ENCODE measurements around the gene RBSN.
A peak's percentile ranks its signal among the peaks of the same experiment; 100 is the strongest.

Gene RBSN

GRCh38 chr3:15086699-15087098, 12.2 kb downstream of the RBSN start:
- Mint-ChIP-seq H3K36me3 (ENCODE audit: low read depth) (peaks cover 61% of the 10 kb centered on the region), H3K27ac (no peak overlapping the region), H3K9me3 (no peaks in the 10 kb centered on the region), H3K4me1 (ENCODE audit: low read depth) (no peaks in the 10 kb centered on the region), H3K27me3 (ENCODE audit: low read depth) (no peaks in the 10 kb centered on the region), H3K4me3 (no peak overlapping the region)
- DNase-seq (ENCODE audit: low spot score): no peak

GRCh38 chr3:15086263-15086662, 12.7 kb downstream of the RBSN start:
- Mint-ChIP-seq H3K27ac (no peak overlapping the region), H3K36me3 (ENCODE audit: low read depth) (peaks cover 62% of the 10 kb centered on the region), H3K4me1 (ENCODE audit: low read depth) (no peaks in the 10 kb centered on the region), H3K4me3 (no peak overlapping the region), H3K9me3 (no peaks in the 10 kb centered on the region), H3K27me3 (ENCODE audit: low read depth) (no peaks in the 10 kb centered on the region)
- no peak for DNase-seq (ENCODE audit: low spot score)

- Mint-ChIP-seq H3K27ac (no peak overlapping the region), H3K36me3 (ENCODE audit: low read depth) (peaks cover 67% of the 10 kb centered on the region)
Measured at GRCh38 chr3:15083252-15083651, 15.7 kb downstream of the RBSN start.

DNA sequence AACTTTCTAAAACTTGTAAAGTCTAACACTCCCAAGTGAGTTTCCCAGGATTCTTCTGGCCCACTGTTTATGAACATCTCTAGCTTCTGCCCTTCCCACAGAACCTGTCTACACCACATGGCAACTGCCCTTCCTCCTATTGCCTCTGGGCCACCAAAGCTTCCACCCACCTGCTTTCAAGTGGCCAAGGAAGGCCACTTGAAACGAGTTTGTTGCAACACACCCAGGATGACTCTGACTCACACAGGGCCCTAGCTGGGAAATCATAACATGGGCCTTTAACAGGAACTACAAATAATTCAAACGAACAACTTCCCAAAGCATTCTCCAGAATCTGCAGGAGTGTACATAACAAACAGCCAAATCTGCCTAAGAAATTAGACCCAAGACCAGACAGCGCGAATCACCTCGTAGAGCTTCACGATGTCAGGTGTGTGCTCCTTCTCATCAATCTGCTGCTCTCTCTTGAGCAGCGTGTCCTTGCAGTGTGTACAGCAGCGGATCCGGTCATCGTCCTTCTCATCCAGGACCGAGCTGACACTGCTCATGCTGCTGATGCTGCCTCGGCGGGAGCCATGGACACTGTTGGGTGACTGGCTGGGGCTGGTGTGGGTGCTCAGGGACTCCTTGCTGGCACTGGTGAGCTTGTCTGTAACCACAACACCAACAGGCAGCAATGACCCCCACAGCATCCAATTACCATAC, 16.8 kb downstream of the RBSN start:
- H3K27ac Mint-ChIP-seq: no peak overlapping the region
- H3K9me3 Mint-ChIP-seq: no peaks in the 10 kb centered on the region
- DNase-seq (ENCODE audit: low spot score): no peak
- H3K4me1 Mint-ChIP-seq (ENCODE audit: low read depth): peaks cover 3% of the 10 kb centered on the region
- no peaks in the 10 kb centered on the region for H3K27me3 Mint-ChIP-seq (ENCODE audit: low read depth)
- no peak overlapping the region for H3K4me3 Mint-ChIP-seq
- H3K36me3 Mint-ChIP-seq (ENCODE audit: low read depth): peaks cover 72% of the 10 kb centered on the region

More at GRCh38 chr3:15083252-15083651, 15.7 kb downstream of the RBSN start:
- Mint-ChIP-seq H3K9me3 (no peaks in the 10 kb centered on the region), H3K4me3 (no peak overlapping the region), H3K4me1 (ENCODE audit: low read depth) (peaks cover 3% of the 10 kb centered on the region), H3K27me3 (ENCODE audit: low read depth) (no peaks in the 10 kb centered on the region)
- no peak for DNase-seq (ENCODE audit: low spot score)

- Mint-ChIP-seq H3K27ac (no peak overlapping the region), H3K4me3 (no peak overlapping the region), H3K27me3 (ENCODE audit: low read depth) (no peaks in the 10 kb centered on the region), H3K36me3 (ENCODE audit: low read depth) (peaks cover 78% of the 10 kb centered on the region), H3K9me3 (no peaks in the 10 kb centered on the region), H3K4me1 (ENCODE audit: low read depth) (peaks cover 3% of the 10 kb centered on the region)
- DNase-seq (ENCODE audit: low spot score): no peak
Measured at GRCh38 chr3:15079091-15079490, 19.9 kb downstream of the RBSN start.

GRCh38 chr3:15074500-15074899, 24.4 kb downstream of the RBSN start:
- no peak for DNase-seq (ENCODE audit: low spot score)
- no peak overlapping the region for H3K27ac Mint-ChIP-seq
- H3K9me3 Mint-ChIP-seq: no peaks in the 10 kb centered on the region
- H3K4me1 Mint-ChIP-seq (ENCODE audit: low read depth): peaks cover 6% of the 10 kb centered on the region
- no peaks in the 10 kb centered on the region for H3K27me3 Mint-ChIP-seq (ENCODE audit: low read depth)
- no peak overlapping the region for H3K4me3 Mint-ChIP-seq
- H3K36me3 Mint-ChIP-seq (ENCODE audit: low read depth): peaks cover 66% of the 10 kb centered on the region

GRCh38 chr3:15071699-15072098, 27.2 kb downstream of the RBSN start:
- no peaks in the 10 kb centered on the region for H3K9me3 Mint-ChIP-seq

GRCh38 chr3:15069441-15069840, 29.5 kb downstream of the RBSN start:
- Mint-ChIP-seq H3K27me3 (ENCODE audit: low read depth) (no peaks in the 10 kb centered on the region), H3K4me1 (ENCODE audit: low read depth) (peaks cover 7% of the 10 kb centered on the region), H3K36me3 (ENCODE audit: low read depth) (peaks cover 27% of the 10 kb centered on the region), H3K9me3 (no peaks in the 10 kb centered on the region), H3K27ac (no peak overlapping the region), H3K4me3 (no peak overlapping the region)
- no peak for DNase-seq (ENCODE audit: low spot score)

More at GRCh38 chr3:15071699-15072098, 27.2 kb downstream of the RBSN start:
- H3K27me3 Mint-ChIP-seq (ENCODE audit: low read depth): no peaks in the 10 kb centered on the region
- no peak for DNase-seq (ENCODE audit: low spot score)
- no peak overlapping the region for H3K27ac Mint-ChIP-seq
- peaks cover 3% of the 10 kb centered on the region for H3K4me1 Mint-ChIP-seq (ENCODE audit: low read depth)
- peaks cover 46% of the 10 kb centered on the region for H3K36me3 Mint-ChIP-seq (ENCODE audit: low read depth)
- H3K4me3 Mint-ChIP-seq: no peak overlapping the region

DNA sequence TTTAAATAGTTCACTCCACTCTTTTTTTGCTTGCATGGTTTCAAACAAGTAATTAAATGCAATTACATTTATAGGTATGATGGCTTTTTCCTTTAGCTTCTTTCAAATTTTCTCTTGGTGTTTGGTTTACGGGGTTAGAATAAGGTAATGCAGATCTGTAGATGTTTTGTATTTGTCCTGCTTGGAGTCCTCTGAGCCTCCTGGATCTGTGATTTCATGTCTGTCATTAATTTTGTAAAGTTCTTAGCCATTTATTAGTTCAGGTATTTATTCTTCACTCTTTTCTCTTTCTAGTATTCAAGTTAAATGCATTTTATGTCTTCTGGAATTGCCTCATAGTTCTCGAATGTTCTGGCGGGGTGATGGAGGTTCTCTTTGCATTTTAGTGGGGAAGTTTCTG, 32.5 kb downstream of the RBSN start:
- H3K27me3 Mint-ChIP-seq (ENCODE audit: low read depth): no peaks in the 10 kb centered on the region
- H3K9me3 Mint-ChIP-seq: no peaks in the 10 kb centered on the region
- H3K36me3 Mint-ChIP-seq (ENCODE audit: low read depth): peaks cover 12% of the 10 kb centered on the region
- no peak overlapping the region for H3K27ac Mint-ChIP-seq
- peak overlapping the region; percentile 0 for H3K4me3 Mint-ChIP-seq
- no peak for DNase-seq (ENCODE audit: low spot score)
- peaks cover 22% of the 10 kb centered on the region for H3K4me1 Mint-ChIP-seq (ENCODE audit: low read depth)

GRCh38 chr3:15065550-15066007, 33.4 kb downstream of the RBSN start:
- peak overlapping the region; percentile 94 for H3K27ac Mint-ChIP-seq

DNA sequence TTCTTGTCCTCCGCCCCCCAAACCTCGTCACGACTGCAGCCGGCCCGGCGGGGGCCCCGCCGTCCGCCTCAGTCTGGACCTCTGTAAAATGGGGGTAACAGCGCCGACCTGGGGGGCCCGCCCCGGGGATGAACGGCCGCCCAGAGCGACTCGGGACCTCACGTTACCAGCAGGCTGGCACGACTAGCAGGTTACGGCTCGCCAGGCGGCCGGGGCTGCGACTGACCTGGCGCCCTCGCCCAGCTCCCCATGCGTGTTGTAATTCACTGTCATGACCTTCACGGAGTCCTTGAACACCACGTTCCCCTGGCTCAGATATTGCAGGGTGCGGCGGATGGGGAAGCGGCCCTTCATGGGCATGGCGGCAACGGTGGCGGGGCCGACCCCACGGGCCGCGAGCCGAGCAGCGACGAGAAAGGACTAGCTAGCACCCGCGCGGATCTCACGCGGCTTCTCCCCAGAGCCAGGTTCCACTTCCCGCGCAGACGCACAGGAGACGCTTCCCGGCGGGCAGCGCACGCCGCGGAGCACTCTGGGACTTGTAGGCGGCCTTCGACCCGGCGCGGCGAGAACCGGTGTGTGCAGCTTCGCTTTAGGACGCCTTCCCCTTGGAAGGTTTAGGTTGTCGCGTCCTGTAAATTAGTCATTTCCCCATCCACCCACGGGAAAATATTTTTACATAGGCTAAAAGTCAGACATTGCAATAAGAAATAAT, 34.0 kb downstream of the RBSN start, which contains the start of gene MRPS25:
TSS of gene MRPS25 (minus strand) at position 481 of the 715 bp plus-strand sequence. CDS start at position 360, 121 bp downstream.
- H3K36me3 Mint-ChIP-seq (ENCODE audit: low read depth): peaks cover 9% of the 10 kb centered on the region
- H3K27ac Mint-ChIP-seq: peak within 1 kb of the TSS; percentile 94
- H3K9me3 Mint-ChIP-seq: no peaks in the 10 kb centered on the region
- no peaks in the 10 kb centered on the region for H3K27me3 Mint-ChIP-seq (ENCODE audit: low read depth)
- H3K4me3 Mint-ChIP-seq: peak within 1 kb of the TSS; percentile 96
- DNase-seq (ENCODE audit: low spot score): peak; percentile 93
- peaks cover 18% of the 10 kb centered on the region for H3K4me1 Mint-ChIP-seq (ENCODE audit: low read depth)

More at GRCh38 chr3:15065550-15066007, 33.4 kb downstream of the RBSN start:
- no peak for DNase-seq (ENCODE audit: low spot score)
- Mint-ChIP-seq H3K4me1 (ENCODE audit: low read depth) (peaks cover 22% of the 10 kb centered on the region), H3K36me3 (ENCODE audit: low read depth) (peaks cover 14% of the 10 kb centered on the region), H3K27me3 (ENCODE audit: low read depth) (no peaks in the 10 kb centered on the region), H3K9me3 (no peaks in the 10 kb centered on the region), H3K4me3 (peak overlapping the region; percentile 96)

GRCh38 chr3:15064299-15064834, 34.6 kb downstream of the RBSN start:
- Mint-ChIP-seq H3K27me3 (ENCODE audit: low read depth) (no peaks in the 10 kb centered on the region), H3K4me1 (ENCODE audit: low read depth) (peaks cover 18% of the 10 kb centered on the region), H3K27ac (peak overlapping the region; percentile 94), H3K4me3 (peak overlapping the region; percentile 96), H3K9me3 (no peaks in the 10 kb centered on the region), H3K36me3 (ENCODE audit: low read depth) (peaks cover 9% of the 10 kb centered on the region)
- DNase-seq (ENCODE audit: low spot score): no peak

- Mint-ChIP-seq H3K27ac (peak overlapping the region; percentile 94), H3K9me3 (no peaks in the 10 kb centered on the region), H3K36me3 (ENCODE audit: low read depth) (peaks cover 9% of the 10 kb centered on the region), H3K4me1 (ENCODE audit: low read depth) (peaks cover 18% of the 10 kb centered on the region), H3K27me3 (ENCODE audit: low read depth) (no peaks in the 10 kb centered on the region), H3K4me3 (peak overlapping the region; percentile 96)
- no peak for DNase-seq (ENCODE audit: low spot score)
Measured at GRCh38 chr3:15063656-15064286, 35.2 kb downstream of the RBSN start.

DNA sequence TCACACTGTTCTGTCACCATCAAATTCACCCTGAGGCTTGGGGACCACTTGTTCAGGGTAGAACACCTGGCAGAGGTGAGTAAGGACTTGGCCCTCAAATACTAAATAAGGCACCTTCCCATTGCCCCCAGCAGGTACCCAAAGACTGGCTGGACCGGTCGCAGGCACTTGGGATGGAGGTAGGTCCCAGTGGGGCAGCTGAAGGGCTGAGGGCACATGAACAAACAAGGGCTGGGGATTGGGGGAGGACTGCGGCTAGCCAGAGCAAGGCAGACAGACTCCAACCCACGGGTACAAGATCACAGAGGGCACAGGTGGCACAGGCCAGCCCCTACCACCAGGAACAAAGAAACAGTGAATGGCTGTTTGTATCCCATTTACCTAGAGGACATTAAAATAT, 35.7 kb downstream of the RBSN start:
- Mint-ChIP-seq H3K27ac (peak overlapping the region; percentile 39), H3K4me1 (ENCODE audit: low read depth) (peaks cover 18% of the 10 kb centered on the region)

More for the DNA sequence above, 35.7 kb downstream of the RBSN start:
- peak overlapping the region; percentile 96 for H3K4me3 Mint-ChIP-seq
- H3K9me3 Mint-ChIP-seq: no peaks in the 10 kb centered on the region
- no peak for DNase-seq (ENCODE audit: low spot score)
- peaks cover 14% of the 10 kb centered on the region for H3K36me3 Mint-ChIP-seq (ENCODE audit: low read depth)
- H3K27me3 Mint-ChIP-seq (ENCODE audit: low read depth): no peaks in the 10 kb centered on the region

Measured in T-helper 2 cell treated with Interferon-gamma antibody and Interleukin-4, amounts not matched to agents 5 μg/mL and 100 μg/mL, for 36 hours (primary cell).